ENCODE results near the gene PTPN2.
A peak's percentile ranks its signal among the peaks of the same experiment; 100 is the strongest.

The PTPN2 gene

DNA sequence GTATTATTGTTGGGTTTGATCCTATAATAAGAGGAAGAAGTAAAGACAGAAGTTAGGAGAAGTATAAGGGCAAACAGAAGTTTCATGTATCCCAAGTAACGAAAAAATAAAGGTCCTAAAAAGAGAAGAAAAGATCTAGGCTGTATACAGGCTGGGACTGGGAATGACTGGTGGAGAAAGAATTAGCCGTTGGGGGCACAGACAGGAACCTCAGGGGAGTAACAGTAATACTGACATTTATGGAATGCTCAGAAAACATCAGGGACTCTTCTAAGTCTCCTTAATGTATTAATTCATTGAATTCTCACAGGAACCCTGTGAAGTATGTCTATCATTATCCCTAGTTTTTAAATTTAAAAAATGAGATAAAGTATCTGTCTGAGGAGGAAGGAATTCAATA is 67.6 kb downstream of the PTPN2 start:
- TF ChIP-seq POLR2AphosphoS5 (IDR thresholded peaks at IDR 0.05; ENCODE audit: low read depth, low read length) (no peak), TAF1 (IDR thresholded peaks at IDR 0.05; ENCODE audit: borderline replicate concordance, low read depth, low read length) (no peak), POLR2A (IDR thresholded peaks at IDR 0.05; ENCODE audit: low read depth, low read length) (no peak)
- FAIRE-seq = no peak
- DNase-seq (ENCODE audit: insufficient read length) = no peak

DNA sequence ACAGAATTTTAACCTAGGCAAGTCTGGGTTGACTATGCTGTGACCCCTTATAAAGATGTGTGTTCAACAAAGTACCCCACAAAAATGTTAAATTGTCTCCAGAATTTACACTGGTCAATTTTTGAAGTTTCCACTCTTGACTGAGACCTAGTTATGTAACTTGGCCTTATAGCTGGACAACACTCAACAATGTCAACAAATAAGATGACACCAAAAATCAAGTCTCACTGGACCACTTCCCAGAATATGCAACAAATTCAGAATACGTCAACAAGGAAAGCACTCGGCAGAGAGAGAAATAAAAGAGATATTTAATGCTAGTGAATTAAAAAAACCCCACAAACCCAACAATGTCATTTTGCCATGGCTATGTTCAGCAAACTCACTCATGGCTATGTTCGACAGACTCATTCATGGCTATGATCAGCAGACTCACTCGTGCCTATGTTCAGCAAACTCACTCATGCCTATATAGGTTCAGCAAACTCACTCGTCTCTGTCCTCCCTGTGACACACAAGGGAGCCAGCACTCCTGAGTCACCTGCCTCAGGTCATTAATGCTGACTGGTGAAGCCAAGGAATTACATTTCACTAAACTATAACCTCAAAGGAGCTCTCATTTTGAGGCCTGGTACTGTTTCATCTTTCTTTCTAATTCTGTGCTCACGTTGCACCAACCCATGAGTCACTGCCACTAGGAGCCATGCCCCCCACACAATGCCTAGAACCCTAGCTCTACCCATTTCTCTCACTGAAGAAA is 72.7 kb downstream of the PTPN2 start:
- no peak for TF ChIP-seq TAF1 (IDR thresholded peaks at IDR 0.05; ENCODE audit: borderline replicate concordance, low read depth, low read length)
- TF ChIP-seq POLR2A (IDR thresholded peaks at IDR 0.05; ENCODE audit: low read depth, low read length) = no peak
- TF ChIP-seq POLR2AphosphoS5 (IDR thresholded peaks at IDR 0.05; ENCODE audit: low read depth, low read length) = no peak
- FAIRE-seq (no peak), DNase-seq (ENCODE audit: insufficient read length) (no peak)

DNA sequence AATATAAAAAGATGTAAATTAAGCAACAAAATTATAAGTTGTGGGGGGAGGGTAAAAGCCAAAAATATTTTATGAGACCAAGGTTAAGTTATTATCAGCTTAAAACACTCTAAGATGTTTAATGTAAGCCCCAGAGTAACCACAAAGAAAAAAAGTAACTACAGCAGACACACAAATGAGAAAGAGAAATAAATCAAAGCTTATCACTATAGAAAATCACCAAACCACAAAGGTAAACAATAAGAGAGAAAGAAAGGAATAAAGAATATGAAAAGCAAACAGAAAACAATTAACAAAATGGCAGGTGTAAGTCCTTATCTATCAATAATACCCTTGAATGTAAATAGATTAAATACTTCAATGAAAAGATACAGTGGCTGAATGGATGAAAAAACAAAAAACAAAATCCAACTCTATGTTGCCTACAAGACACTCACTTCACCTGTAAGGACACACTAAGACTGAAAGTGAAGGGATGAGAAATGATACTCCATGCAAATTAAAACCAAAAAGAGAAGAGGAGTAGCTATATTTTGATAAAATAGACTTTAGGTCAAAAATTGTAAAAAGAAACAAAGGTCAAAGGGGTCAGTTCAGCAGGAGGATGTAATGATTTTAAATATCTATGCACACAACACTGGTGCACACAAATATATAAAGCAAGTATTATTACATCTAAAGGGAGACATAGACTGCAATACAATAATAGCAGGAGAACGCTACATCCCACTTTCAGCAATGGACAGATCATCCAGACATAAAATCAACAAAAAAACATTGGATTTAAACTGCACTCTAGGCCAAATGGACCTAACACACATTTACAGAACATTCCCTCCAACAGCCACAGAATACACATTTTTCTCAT is 80.7 kb downstream of the PTPN2 start:
- DNase-seq (ENCODE audit: insufficient read length) (no peak), FAIRE-seq (peak; percentile 71)

DNA sequence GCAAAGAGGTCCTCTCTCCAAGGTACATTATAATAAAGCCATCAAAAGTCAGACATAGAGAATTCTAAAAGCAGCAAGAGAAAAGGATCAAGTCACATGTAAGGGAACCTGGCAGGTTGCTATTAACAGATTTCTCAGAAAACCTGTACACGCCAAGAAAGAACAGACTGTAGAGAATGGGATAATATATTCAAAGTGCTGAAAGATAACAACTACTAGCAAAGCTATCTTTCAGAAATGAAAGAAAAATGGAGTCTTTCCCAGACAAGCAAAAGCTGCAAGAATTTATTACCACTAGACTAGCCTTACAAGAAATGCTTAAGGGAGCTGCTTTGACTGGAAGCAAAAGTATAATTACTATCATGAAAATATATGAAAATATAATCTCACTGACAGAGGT is 81.5 kb downstream of the PTPN2 start:
- TF ChIP-seq POLR2AphosphoS5 (IDR thresholded peaks at IDR 0.05; ENCODE audit: low read depth, low read length) (no peak), TAF1 (IDR thresholded peaks at IDR 0.05; ENCODE audit: borderline replicate concordance, low read depth, low read length) (no peak), POLR2A (IDR thresholded peaks at IDR 0.05; ENCODE audit: low read depth, low read length) (no peak)
- FAIRE-seq (no peak), DNase-seq (ENCODE audit: insufficient read length) (no peak)

More for the DNA sequence above, 80.7 kb downstream of the PTPN2 start:
- no peak for TF ChIP-seq TAF1 (IDR thresholded peaks at IDR 0.05; ENCODE audit: borderline replicate concordance, low read depth, low read length)
- TF ChIP-seq POLR2AphosphoS5 (IDR thresholded peaks at IDR 0.05; ENCODE audit: low read depth, low read length) = no peak
- no peak for TF ChIP-seq POLR2A (IDR thresholded peaks at IDR 0.05; ENCODE audit: low read depth, low read length)

DNA sequence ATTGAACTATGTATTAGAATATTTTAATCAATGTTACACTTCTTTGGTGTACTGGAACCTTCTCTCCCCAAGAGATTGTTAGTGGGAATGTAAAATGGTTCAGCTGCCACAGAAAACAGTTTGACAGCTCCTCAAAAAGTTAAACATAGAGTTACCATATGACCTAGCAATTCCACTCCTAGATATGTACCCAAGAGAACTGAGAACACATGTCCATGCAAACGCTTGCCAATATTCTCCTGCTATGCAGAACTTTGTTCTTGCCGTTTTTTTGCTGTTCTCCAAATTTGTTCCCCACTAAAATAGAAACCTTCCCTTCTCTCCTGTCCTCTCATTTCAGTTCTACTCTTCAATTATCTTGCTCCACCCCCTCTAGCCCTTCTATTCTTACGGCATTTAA is 87.6 kb downstream of the PTPN2 start:
- FAIRE-seq = no peak
- DNase-seq (ENCODE audit: insufficient read length) = no peak
- TF ChIP-seq TAF1 (IDR thresholded peaks at IDR 0.05; ENCODE audit: borderline replicate concordance, low read depth, low read length) (no peak), POLR2AphosphoS5 (IDR thresholded peaks at IDR 0.05; ENCODE audit: low read depth, low read length) (no peak), POLR2A (IDR thresholded peaks at IDR 0.05; ENCODE audit: low read depth, low read length) (no peak)

DNA sequence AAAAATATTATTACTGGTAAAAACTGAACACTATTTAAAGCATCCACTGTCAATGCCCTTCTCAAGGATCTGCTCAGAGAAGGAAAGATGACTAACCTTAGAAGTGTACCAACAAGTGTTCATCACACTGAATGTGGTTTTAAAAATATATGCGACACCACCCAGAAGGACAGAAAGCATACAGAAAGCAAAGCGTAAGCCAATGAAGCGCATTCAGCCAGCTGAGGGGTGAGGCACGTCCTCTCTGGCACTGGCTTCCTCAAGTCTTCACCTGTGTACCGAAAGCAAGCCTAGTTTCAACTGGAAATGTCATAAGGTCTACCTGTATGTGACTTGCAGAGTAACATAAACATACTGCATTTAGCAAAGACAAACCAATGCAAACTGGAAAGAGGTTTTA is 92.4 kb downstream of the PTPN2 start:
- no peak for TF ChIP-seq POLR2AphosphoS5 (IDR thresholded peaks at IDR 0.05; ENCODE audit: low read depth, low read length)
- DNase-seq (ENCODE audit: insufficient read length) (no peak), FAIRE-seq (no peak)

DNA sequence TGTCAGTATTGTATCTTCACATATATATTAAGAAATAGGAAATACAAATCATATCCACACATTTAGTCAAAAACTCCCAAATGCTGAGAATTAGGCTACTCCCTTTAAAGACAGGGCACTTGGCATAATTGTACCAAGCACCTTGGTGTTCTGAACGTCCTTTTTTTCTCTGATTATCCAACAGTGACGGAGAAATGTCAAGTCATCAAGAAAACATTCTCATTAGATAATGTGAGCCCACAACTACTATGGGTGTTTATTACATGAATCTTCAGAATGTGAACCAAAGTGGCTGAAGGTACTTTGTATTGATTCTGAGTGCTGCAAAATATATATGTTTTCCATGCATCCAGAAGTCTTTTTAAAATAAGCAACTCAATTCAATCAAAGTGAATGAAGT is 97.4 kb downstream of the PTPN2 start:
- FAIRE-seq (no peak), DNase-seq (ENCODE audit: insufficient read length) (no peak)
- TF ChIP-seq POLR2A (IDR thresholded peaks at IDR 0.05; ENCODE audit: low read depth, low read length) (no peak), TAF1 (IDR thresholded peaks at IDR 0.05; ENCODE audit: borderline replicate concordance, low read depth, low read length) (no peak), POLR2AphosphoS5 (IDR thresholded peaks at IDR 0.05; ENCODE audit: low read depth, low read length) (no peak)

DNA sequence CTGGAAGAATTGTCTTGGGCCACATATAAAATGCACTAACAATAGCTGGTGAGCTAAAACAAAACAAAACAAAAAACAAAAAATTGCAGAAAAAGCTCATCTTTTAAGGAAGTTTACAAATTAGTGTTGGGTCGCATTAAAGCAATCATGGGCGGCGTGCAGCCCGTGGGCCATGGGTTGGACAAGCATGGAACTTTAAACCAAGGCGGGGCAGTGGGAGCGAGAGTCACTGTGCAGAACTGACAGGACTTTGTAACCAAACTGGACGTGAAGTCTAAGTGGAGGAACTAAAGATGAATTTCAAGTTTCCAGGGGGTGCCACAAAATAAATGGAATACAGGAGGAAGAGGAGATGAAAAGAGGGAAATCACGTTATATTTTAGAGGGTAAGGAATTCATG is 100.5 kb downstream of the PTPN2 start:
- TF ChIP-seq POLR2AphosphoS5 (IDR thresholded peaks at IDR 0.05; ENCODE audit: low read depth, low read length) = no peak
- TF ChIP-seq POLR2A (IDR thresholded peaks at IDR 0.05; ENCODE audit: low read depth, low read length) = no peak
- TF ChIP-seq TAF1 (IDR thresholded peaks at IDR 0.05; ENCODE audit: borderline replicate concordance, low read depth, low read length) = no peak
- FAIRE-seq (no peak), DNase-seq (ENCODE audit: insufficient read length) (no peak)

DNA sequence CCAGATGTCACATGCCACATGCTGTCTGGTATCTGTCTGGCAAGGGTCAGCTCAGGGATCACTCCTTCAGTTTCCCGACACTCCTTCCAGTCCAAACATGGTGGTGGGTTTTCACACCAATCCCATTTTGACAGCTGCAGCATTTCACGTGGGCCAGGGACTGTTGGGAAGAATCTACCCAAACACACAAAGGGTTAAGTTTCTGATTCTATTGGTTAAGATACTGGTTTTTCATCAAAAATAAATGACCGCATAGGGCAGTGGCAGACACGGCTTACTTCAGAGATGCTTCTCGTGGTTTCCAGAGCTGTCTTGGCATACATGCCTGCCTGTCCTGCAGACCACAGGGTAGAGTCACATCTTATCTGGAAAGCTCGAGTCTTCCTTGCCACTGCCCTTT is 101.5 kb downstream of the PTPN2 start:
- FAIRE-seq (no peak), DNase-seq (ENCODE audit: insufficient read length) (no peak)
- no peak for TF ChIP-seq POLR2AphosphoS5 (IDR thresholded peaks at IDR 0.05; ENCODE audit: low read depth, low read length)
- no peak for TF ChIP-seq POLR2A (IDR thresholded peaks at IDR 0.05; ENCODE audit: low read depth, low read length)
- TF ChIP-seq TAF1 (IDR thresholded peaks at IDR 0.05; ENCODE audit: borderline replicate concordance, low read depth, low read length) = no peak

DNA sequence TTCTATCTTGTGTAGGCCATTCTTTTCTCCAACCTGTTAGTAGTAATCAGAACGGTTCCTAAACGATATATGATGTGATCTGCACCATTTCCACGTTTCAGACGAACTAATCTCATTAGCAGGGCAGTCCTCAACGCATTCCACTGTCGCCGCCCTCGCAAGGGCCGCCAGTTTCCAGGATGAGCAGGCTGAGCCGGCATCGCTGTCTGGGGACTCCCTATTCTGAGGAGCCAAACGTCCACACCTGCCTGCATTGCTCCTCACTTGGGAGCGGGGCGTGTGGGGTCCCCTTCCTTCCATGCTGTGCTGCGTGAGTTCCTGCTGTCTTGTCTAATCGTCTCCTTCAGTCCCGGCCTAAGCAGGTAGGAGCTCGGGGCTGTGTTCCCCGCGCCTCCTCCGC is 104.6 kb downstream of the PTPN2 start:
- no peak for TF ChIP-seq POLR2AphosphoS5 (IDR thresholded peaks at IDR 0.05; ENCODE audit: low read depth, low read length)
- no peak for TF ChIP-seq POLR2A (IDR thresholded peaks at IDR 0.05; ENCODE audit: low read depth, low read length)
- TF ChIP-seq TAF1 (IDR thresholded peaks at IDR 0.05; ENCODE audit: borderline replicate concordance, low read depth, low read length) = no peak
- FAIRE-seq (no peak), DNase-seq (ENCODE audit: insufficient read length) (no peak)

DNA sequence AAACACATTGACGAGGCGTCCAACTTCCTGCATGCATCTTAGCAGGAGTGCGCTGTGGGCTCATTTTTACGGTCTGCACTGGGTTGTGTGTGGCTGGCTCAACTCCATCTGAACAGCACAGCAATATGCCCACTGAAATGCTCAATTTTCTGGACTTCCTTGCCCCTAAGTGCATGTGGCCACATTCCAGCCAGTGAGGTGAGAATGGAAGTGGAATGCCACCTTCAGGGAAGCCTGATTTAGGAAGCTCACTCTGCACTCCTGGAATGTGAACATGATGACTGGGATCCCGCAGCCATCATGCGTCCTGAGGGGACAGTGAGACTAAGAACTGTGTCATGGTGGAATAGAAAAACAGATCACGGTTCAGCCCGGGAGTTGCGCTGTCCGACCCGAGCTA is 105.0 kb downstream of the PTPN2 start:
- DNase-seq (ENCODE audit: insufficient read length) (no peak), FAIRE-seq (no peak)
- no peak for TF ChIP-seq POLR2AphosphoS5 (IDR thresholded peaks at IDR 0.05; ENCODE audit: low read depth, low read length)
- no peak for TF ChIP-seq POLR2A (IDR thresholded peaks at IDR 0.05; ENCODE audit: low read depth, low read length)
- TF ChIP-seq TAF1 (IDR thresholded peaks at IDR 0.05; ENCODE audit: borderline replicate concordance, low read depth, low read length) = no peak

DNA sequence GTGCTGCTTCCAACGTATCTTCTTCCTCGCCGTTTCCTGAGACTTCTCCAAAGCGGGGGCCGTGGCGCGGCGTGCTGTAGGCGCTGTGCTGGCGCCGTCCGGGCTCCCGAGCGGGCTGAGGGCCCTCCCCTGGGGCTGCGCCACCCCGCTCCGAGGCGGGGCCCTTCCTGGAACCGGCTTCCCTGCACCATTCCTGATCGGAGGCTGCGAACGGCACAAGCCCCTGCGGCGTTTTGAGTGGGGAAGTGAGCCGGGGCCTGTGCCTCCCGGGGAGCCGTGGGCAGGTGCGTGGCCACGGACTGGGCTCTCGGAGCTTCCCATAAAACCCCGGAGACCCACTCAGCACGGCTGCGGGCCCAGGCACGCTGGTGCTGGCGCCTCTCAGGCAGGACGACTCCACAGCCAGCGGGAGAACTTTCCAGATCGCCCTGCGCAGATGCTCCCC is 106.5 kb downstream of the PTPN2 start:
- DNase-seq (ENCODE audit: insufficient read length) = no peak
- FAIRE-seq = no peak
- TF ChIP-seq TAF1 (IDR thresholded peaks at IDR 0.05; ENCODE audit: borderline replicate concordance, low read depth, low read length) = no peak
- no peak for TF ChIP-seq POLR2A (IDR thresholded peaks at IDR 0.05; ENCODE audit: low read depth, low read length)
- no peak for TF ChIP-seq POLR2AphosphoS5 (IDR thresholded peaks at IDR 0.05; ENCODE audit: low read depth, low read length)

Measured in GM12892 (cell line).